NOMO-1 treated with DMSO at 0.1 percent for 48 hours (cell line): ENCODE results near the gene DPH7.
"Not testable (repeated sequence)": the region's sequence is repeated elsewhere in the genome, so short reads cannot be mapped to it uniquely, and the experiment has no call there.

ENCODE experiments used
- DNase-seq: peaks from one replicate; lab custom pipeline; 2025; ENCODE audit not compliant: unreplicated experiment; lab: John Stamatoyannopoulos, UW

DPH7 gene

DNA sequence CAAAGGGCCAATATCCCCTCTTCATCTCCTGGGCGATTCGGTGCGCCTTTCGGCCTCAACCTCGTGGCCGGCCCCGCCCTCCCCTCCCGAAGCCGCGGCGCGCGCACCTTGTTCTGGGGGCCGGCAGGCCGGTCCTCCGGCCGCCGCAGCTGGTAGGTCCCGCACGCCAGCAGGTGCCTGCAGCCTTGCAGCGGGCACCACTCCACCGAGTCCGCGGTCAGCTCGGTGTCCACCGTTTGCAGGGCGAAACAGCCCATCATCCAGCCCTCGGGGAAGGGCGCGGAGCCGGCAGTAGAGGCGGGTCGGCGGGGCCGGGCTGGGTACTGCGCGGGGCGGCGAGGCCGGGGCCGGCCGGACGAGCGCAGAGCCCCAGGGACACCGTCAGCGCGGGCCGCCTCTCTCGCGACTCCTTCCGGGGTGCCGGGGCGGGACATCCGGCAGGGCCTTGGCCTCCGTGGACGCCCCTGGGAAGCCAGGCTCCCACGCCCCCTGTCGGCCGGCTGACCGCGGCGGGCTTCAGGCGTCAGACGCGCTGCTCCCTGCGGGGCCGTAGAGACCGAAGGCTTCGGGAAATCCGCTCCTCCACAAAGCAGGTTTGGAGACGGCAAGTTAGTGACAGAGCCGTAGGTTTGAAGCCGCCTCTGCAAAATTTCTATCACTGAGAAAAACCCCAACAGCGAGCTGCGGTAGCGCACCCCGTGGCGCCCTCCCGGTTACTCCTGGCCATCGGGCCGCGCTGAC, at the start of gene DPH7:
Gene DPH7 (minus strand): TSS at position 408 of the 741 bp plus-strand sequence. CDS start 148 bp downstream, at position 260.
- peak; percentile 88 for DNase-seq

- not testable (repeated sequence) for DNase-seq
Measured at GRCh38 chr9:137627406-137627805, 48.7 kb upstream of the DPH7 start.

DNA sequence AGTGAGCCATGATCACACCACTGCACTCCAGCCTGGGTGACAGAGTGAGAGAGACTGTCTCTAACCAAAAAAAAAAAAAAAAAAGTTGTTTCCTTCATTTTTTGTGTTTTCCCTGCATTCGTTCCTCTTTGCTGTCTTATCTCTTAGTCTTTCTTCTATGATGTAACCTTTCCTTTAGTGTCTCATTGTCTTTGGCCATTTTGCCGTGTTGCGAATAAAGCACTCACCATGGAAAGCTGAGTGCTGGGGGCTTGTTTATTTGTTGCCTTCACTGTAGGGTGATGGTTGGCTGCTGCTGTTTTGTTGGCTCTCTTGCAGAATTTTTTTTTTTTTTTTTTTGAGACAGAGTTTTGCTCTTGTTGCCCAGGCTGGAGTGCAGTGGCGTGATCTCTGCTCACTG, 47.7 kb upstream of the DPH7 start:
- peak; percentile 44 for DNase-seq

DNA sequence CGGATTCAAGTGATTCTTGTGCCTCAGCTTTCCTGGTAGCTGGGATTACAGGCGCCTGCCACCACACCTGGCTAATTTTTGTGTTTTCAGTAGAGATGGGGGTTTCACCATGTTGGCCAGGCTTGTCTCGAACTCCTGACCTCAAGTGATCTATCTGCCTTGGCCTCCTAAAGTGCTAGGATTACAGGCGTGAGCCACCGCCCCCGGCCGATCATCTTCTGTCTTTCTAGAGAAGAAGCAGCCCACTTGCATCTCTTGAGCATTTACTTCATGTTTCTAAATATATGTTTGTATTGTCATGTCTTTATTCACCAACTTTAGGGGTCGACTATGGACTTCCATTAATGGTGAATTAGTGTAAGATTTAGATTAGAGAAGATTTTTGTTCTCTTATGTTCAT, 43.5 kb upstream of the DPH7 start:
- not testable (repeated sequence) for DNase-seq

DNA sequence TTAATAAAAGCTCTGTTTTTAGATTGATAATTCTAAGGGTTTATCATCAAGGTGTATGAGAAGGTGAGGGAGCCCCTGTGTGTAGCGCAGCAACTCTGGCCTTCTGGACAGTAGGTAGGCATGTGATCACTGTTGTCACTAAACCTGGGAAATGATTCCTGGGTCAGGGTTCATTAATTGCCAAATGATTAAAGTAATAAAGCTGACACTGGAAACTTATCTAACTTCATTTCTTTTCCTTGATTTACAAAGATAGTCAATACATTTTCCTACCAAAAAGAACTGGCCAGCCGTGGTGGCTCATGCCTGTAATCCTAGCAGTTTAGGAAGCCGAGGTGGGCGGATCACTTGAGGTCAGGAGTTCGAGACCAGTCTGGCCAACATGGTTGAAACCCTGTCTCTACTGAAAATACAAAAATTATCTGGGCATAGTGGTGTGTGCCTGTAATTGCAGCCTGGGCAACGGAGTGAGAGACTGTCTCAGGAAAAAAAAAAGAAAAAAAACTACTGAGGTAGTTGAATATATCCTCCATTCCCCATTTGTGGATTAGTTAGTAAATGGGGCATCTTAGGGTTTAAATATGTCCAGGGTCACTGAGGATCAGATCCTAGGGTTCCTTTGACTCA, 42.5 kb upstream of the DPH7 start:
- peak; percentile 19 for DNase-seq

GRCh38 chr9:137620581-137620980, 41.9 kb upstream of the DPH7 start:
- DNase-seq: no peak

DNA sequence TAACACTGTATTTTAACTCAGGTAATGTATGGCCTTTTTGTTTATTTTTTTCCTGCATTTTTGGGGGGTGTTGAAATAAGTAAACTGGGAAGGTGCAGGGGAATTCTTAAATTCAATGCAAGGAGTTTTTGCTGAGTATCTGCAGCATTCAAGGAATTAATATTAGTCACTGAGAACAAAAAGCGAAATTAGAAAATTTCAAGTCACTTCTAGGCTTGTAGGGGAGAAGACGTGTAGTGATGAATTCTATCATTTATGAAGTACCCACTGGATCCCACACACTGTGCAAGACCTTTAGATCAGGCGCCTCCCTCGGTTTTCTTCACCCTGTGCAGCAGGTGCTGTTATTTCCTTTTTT, 41.3 kb upstream of the DPH7 start:
- DNase-seq: no peak

- DNase-seq: peak; percentile 49
Measured at GRCh38 chr9:137619240-137620047, 40.7 kb upstream of the DPH7 start.

DNA sequence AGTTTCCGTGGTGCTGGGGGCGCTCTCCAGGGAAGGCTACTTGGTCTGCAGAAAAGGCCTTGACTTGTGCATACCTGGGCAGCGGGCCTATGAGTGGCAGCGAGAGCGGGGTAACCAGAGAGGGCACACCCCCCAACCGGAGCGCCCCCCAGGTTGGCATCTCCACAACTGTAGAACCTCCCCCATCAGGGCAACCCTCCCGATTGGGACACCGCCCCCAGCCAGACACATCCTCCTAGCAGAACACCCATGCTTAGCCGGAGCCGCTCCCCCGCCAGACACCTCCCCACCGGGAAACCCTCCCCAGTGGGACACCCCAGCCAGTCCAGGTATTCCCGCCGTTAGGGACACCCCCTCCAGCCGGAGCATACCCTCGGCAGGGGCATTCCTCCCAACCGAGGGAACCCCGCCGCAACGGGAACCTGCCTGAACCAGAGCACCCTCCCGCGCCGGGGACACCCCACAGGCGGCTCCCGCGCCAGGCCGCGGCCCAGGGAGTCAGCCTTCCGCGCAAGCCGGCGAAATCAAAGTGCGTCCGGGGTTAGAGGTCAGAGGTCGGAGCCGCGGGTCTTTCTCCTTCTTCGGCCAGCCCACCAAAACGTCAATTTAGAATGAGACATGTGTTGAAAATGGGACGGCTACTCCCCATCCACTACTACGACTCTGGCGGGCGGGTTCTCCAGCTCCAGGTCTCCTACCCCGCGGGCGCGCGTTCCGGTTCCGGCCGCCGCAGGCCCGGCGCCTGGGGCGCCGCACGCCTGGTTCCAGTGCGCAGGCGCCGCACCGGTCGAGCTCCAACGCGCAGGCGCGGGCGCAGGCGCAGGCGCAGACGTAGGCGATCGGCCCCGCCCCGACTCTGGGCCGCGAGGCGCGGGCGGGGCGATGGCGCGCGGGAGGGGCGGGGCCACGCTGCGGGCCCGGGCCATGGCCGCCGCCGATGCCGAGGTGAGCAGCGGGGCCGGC, 39.7 kb upstream of the DPH7 start, which contains the start of gene EHMT1:
Gene EHMT1 (plus strand): TSS at position 901 of the 963 bp plus-strand sequence. CDS start 24 bp downstream, at position 925.
- DNase-seq: peak; percentile 89

- no peak for DNase-seq
Measured at GRCh38 chr9:137615387-137615871, 36.7 kb upstream of the DPH7 start.

DNA sequence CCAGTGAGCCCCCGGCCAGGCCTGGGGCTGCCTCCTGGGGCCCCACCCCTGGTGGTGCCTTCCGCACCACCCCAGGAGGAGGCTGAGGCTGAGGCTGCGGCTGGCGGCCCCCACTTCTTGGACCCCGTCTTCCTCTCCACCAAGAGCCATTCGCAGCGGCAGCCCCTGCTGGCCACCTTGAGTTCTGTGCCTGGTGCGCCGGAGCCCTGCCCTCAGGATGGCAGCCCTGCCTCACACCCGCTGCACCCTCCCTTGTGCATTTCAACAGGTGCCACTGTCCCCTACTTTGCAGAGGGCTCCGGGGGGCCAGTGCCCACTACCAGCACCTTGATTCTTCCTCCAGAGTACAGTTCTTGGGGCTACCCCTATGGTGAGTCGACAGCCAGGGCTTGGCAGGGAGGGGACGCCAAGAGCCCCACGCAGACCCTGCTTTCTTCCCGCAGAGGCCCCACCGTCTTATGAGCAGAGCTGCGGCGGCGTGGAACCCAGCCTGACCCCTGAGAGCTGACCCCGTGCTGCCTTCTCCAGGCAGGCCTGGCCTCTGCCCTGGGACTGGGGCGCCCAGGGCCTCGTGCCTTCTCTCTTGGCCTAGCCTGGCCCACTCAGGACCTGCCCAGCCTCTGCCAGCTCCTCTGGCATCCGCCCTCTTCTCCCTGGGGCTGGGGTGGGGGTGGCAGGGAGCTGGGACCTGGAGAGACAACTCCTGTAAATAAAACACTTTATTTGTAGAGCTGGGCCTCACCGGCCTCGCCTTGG, 36.1 kb upstream of the DPH7 start:
- DNase-seq: no peak

DNA sequence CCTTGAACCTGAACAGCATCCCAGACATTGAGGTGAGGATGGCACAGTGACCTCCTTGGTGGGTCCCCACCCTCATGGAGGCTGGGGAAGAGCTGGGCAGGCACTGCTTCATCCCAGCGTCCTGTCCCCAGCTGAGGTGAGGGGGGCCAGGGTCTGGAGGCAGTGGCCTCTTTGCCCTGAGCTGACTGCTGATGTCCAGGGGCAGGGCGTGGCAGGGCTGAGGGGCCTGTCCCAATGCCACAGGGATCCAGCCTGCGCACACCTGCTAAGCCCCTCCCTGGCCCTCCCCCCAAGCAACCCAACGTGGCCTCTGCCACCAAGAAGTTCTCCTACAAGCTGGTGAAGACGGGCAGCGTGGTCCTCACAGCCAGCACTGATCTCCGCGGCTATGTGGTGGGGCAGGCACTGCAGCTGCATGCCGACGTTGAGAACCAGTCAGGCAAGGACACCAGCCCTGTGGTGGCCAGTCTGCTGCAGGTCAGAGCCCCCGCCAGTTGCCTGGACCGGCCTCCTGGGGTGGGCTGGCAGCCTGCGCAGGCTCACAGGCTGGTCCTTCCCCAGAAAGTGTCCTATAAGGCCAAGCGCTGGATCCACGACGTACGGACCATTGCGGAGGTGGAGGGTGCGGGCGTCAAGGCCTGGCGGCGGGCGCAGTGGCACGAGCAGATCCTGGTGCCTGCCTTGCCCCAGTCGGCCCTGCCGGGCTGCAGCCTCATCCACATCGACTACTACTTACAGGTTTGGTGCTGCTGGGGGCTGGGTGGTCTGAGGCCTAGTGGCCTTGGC, 35.2 kb upstream of the DPH7 start:
- no peak for DNase-seq

DNA sequence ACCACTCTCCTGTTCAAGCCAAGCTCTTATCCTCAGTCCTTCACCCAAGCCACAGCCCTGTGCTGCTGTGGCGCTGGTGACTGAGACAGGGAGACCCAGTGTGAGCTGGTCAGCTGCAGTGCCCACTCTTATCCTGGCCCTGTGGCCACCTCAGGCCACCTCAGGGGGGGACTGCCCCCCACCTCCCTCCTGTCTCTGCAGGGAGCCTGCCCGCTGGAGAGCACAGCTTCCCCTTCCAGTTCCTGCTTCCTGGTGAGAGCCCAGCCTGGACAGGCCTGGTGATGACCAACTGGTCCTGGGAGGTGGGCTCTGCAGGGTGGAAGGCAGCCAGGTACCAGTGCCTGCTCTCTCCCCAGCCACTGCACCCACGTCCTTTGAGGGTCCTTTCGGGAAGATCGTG, 34.5 kb upstream of the DPH7 start:
- no peak for DNase-seq

DNA sequence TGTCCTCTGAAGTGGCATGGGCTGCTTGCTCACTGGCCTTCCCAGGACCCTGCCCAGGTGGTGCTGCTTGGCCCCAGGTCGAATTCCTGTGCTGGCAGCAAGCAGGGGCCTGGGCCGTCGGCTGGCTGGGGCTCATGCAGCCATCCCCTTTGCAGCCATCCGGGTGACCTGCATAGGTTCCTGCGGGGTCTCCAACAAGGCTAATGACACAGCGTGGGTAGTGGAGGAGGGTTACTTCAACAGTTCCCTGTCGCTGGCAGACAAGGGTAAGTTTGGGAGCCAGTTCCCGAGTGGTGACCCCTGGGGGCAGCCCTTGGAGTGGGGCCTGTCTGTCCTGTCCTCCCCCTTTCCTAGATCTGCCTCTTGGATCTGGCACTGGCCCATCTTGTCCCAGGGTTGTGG, 34.0 kb upstream of the DPH7 start:
- DNase-seq: no peak

DNA sequence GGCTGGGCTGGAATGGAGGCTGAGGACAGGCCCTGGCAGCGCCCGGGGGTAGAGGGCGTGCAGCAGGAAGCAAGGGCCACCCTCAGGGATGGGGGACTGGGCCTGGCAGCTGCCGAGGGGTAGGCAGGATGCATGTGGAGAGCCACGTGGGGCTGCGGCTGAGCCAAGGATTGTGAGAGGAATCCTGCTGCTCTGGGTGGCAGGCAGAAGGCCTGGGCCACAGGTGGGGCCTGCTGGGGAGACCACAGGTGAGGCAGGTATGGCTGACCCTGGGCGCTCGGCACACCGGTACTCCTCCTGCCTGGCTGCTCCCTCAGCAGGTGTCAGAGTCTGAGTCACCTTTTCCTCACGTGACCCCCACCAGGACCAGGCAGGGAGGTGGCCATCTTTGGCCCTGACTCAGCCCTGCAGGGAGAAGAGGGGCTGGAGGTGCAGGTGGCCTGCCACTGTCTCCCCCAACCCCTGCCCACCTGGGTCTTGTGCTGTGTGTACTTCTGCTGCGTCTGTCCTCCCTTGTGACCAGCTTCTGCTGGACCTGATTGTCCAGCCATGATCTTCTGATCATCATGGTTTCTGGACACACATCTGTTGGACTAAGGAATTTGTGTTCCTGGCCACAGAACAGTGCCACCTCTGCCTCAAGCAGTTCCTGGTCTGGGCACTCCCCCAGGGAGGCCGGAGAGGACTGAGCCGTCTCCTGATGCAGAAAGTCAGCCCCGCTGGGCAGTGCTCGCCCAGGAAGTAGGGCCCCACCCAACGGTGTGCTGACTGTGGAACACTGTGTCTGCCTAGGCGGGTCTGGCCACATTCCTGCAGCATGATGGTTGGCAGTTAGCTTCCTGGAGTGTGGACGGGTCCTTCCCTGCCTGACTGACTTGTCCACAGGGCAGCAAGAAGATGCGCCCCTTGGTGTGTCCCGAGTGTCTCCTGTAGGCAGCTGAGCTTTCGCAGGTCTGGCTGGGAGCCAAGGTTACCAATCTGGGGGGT, 33.2 kb upstream of the DPH7 start:
- DNase-seq: no peak

DNA sequence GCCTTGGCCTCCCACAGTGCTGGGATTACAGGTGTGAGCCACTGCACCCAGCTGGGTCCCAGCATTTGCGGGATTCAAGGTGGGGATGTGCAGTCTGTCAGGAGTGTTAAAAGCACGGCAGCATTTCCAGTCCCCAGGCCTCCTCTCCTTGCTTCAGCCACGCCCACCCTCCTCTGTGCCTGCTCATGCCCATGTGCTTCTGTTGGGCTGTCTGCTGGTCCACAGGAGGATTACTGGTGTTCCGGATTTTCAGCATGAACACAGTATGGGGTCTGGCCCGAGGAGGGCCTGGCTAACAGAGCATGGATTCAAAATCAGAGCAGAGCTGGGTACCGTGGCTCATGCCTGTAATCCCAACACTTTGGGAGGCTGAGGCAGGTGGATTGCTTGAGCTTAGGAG, 32.2 kb upstream of the DPH7 start:
- DNase-seq: no peak

DNA sequence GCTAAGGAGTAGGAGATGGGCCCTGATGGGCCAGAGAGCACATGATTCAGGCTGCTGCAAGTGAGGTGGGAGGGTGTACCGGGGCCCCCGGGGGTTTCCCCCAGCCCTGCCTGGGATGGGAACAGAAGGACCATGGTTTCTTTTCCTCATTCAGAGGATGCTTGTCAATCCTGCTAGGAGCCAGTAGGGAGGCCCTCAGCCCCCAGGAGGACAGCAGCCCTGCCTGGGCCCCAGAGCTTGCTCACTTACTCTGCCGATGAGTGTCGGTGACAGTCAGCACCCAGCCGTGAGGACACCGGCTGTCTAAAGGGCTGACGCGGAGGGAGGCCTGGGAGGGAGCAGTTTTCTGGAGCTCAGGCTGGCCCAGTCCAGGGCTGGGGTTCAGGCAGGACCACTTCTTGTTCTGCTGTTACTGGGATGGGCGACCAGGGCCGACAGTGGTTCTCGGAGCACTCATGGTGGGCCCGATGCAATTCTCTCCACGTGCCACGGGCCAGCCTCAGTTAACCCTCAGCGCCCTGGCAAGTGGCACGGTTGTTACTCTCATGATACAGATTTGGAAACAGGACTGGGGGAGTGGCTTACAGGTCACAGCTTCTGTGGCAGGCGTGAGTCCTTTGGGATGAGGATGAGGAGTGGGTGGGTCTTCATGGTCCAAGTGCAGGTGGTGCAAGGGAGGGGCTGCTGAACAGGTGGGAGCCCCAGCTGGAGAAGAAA, 28.6 kb upstream of the DPH7 start:
- peak; percentile 38 for DNase-seq
